Natural killer cell (primary cell): ENCODE data around the gene ATP7B. TPM values are rescaled to one million over a fixed set of nuclear protein-coding genes. Genes with fewer than 3 reads are reported as not detected.
"Not testable (repeated sequence)": the region's sequence is repeated elsewhere in the genome, so short reads cannot be mapped to it uniquely, and the experiment has no call there.

Source experiments
- ATAC-seq, 3 donors: fragments of 150-1000 bp in 2 of 3; fragments of 200-7000 bp in 1 of 3; cut with Tn5 transposase; 1 replicate in 1 of 3; 2 replicates in 2 of 3; pipeline ENCODE4 v1.10.0; 2021; ENCODE audit warnings: mild to moderate bottlenecking in 2 of 3, moderate library complexity in 2 of 3
- DNase-seq, 2 donors: peaks; one replicate each; pipeline versions ENCODE4 v3.0.0 to v3.0.0-alpha.2; 2013 to 2021; ENCODE audit warnings: mixed read lengths in 1 of 2
- H3K27ac ChIP-seq: one replicate; pipeline ENCODE4 v1.5.1; 2013; ENCODE audit warnings: mild to moderate bottlenecking, low read length
- H3K27me3 ChIP-seq: one replicate; pipeline ENCODE4 v1.6.1; 2013; ENCODE audit warnings: low read length; ENCODE audit not compliant: control insufficient read depth, insufficient read depth
- H3K36me3 ChIP-seq: one replicate; pipeline ENCODE4 v1.6.1; 2013; ENCODE audit warnings: low read length; ENCODE audit not compliant: control insufficient read depth, insufficient read depth
- H3K4me1 ChIP-seq: one replicate; pipeline ENCODE4 v1.6.1; 2013; ENCODE audit warnings: low read length; ENCODE audit not compliant: control insufficient read depth, insufficient read depth
- H3K4me3 ChIP-seq: one replicate; pipeline ENCODE4 v1.5.1; 2013; ENCODE audit warnings: low read length
- H3K9me3 ChIP-seq: one replicate; pipeline ENCODE4 v1.6.1; 2013; ENCODE audit warnings: low read length; ENCODE audit not compliant: control insufficient read depth, insufficient read depth
- H3K27ac Mint-ChIP-seq, 2 donors: one replicate each; pipeline ENCODE4 v1.8.0; 2022; ENCODE audit warnings: mild to moderate bottlenecking in 2 of 2, mixed read lengths in 2 of 2, moderate library complexity in 1 of 2
- H3K27me3 Mint-ChIP-seq, 2 donors: one replicate each; pipeline ENCODE4 v1.8.0; 2022; ENCODE audit warnings: low read depth in 2 of 2, mixed read lengths in 2 of 2
- H3K36me3 Mint-ChIP-seq: one replicate; pipeline ENCODE4 v1.8.0; 2022; ENCODE audit warnings: mixed read lengths
- H3K4me1 Mint-ChIP-seq, 2 donors: one replicate each; pipeline ENCODE4 v1.8.0; 2022; ENCODE audit warnings: mixed read lengths in 2 of 2
- H3K4me3 Mint-ChIP-seq: one replicate; pipeline ENCODE4 v1.8.0; 2022; ENCODE audit warnings: mild to moderate bottlenecking, moderate library complexity, mixed read lengths
- H3K9me3 Mint-ChIP-seq, 2 donors: one replicate each; pipeline ENCODE4 v1.8.0; 2022; ENCODE audit warnings: mixed read lengths in 2 of 2
- WGBS: methylation state at CpG from one replicate; pipeline ENCODE4 v1.1.7; 2013; ENCODE audit warnings: missing lambda C conversion rate; ENCODE audit not compliant: insufficient coverage; 5-methylcytosine and 5-hydroxymethylcytosine counted together
- intact Hi-C: fragments of 100-400 bp; cut with micrococcal nuclease; formaldehyde crosslinking; loops from one replicate; pipeline ENCODE4 v1.14.2; 2022
- total RNA-seq, 4 donors: library from RNA; stranded (reverse); fragments of 120-200 nt in 1 of 4; gene quantifications; one replicate each; pipeline versions ENCODE4 v1.2.3 to v1.2.4, GENCODE V29; 2013 to 2022
- TF ChIP-seq, protein P1 (sequence below): fragments of 200-600 bp; IDR thresholded peaks from one replicate; pipeline ENCODE4 v1.8.0; 2022; ENCODE audit warnings: antibody characterized with exemption

ATP7B gene
- total RNA-seq, 3 donors from 2014 or later (not counting 1 experiment from before 2014, with no cell fraction given) = 0.45 to 0.64 (median 0.58) TPM

DNA sequence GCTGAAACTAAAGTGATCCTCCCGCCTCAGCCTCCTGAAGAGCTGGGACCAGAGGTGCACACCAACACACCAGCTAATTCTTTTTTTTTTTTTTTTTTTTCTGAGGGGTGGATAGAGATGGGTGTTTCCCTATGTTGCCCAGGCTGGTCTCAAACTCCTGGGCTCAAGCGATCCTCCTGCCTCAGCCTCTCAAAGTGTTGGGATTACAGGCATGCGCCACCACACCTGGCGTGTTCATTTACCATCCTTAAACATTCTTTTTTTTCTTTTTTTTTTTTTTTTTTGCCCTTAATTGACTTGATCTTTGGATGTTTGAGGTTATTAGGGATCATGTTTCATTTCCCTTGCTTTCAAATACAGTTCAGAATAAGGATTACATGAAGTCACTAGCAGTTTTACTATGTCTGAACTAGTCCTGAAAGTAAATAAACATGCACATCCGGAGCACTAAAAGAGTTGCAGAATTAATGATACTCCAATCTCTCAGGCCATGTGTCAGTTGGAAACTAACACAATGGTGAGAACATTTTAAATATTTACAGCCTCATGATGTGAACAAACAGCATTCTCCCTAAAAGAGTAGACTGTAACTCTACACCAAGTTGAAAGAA, 23.5 kb upstream of the ATP7B start:
- no peak overlapping the region for H3K27ac Mint-ChIP-seq
- ATAC-seq = no peak

GRCh38 chr13:52033039-52033438, 21.8 kb upstream of the ATP7B start:
- Mint-ChIP-seq H3K27me3 (no peaks in the 10 kb centered on the region), H3K36me3 (peaks cover 14% of the 10 kb centered on the region), H3K4me3 (no peak overlapping the region), H3K4me1 (peaks cover 19 to 20% of the 10 kb centered on the region in 2 donors), H3K27ac (no peak overlapping the region), H3K9me3 (no peaks in the 10 kb centered on the region)
- no peaks in the 10 kb centered on the region for H3K9me3 ChIP-seq
- no peak overlapping the region for H3K27ac ChIP-seq
- ATAC-seq (no peak), DNase-seq (no peak)
- 74% methylated on average over 2 of the region's 2 CpGs for WGBS
- peaks cover 6% of the 10 kb centered on the region for H3K36me3 ChIP-seq
- no peak overlapping the region for H3K4me3 ChIP-seq
- no peaks in the 10 kb centered on the region for H3K4me1 ChIP-seq
- no peaks in the 10 kb centered on the region for H3K27me3 ChIP-seq
- intact Hi-C loops = no loop called here
- TF ChIP-seq, protein P1, sequence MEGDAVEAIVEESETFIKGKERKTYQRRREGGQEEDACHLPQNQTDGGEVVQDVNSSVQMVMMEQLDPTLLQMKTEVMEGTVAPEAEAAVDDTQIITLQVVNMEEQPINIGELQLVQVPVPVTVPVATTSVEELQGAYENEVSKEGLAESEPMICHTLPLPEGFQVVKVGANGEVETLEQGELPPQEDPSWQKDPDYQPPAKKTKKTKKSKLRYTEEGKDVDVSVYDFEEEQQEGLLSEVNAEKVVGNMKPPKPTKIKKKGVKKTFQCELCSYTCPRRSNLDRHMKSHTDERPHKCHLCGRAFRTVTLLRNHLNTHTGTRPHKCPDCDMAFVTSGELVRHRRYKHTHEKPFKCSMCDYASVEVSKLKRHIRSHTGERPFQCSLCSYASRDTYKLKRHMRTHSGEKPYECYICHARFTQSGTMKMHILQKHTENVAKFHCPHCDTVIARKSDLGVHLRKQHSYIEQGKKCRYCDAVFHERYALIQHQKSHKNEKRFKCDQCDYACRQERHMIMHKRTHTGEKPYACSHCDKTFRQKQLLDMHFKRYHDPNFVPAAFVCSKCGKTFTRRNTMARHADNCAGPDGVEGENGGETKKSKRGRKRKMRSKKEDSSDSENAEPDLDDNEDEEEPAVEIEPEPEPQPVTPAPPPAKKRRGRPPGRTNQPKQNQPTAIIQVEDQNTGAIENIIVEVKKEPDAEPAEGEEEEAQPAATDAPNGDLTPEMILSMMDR = no peak

More for the DNA sequence above, 23.5 kb upstream of the ATP7B start:
- H3K9me3 Mint-ChIP-seq = no peaks in the 10 kb centered on the region
- Histone ChIP-seq H3K27ac (no peak overlapping the region), H3K4me1 (no peaks in the 10 kb centered on the region), H3K27me3 (no peaks in the 10 kb centered on the region), H3K4me3 (no peak overlapping the region), H3K36me3 (no peaks in the 10 kb centered on the region), H3K9me3 (no peaks in the 10 kb centered on the region)
- no peak for DNase-seq
- H3K27me3 Mint-ChIP-seq = no peaks in the 10 kb centered on the region
- WGBS = 100% methylated on average over 1 of the region's 5 CpGs
- peaks cover 13 to 14% of the 10 kb centered on the region in 2 donors for H3K4me1 Mint-ChIP-seq
- TF ChIP-seq, protein P1 = no peak
- H3K36me3 Mint-ChIP-seq = no peaks in the 10 kb centered on the region
- H3K4me3 Mint-ChIP-seq = no peak overlapping the region
- intact Hi-C loops = no loop called here

- H3K9me3 Mint-ChIP-seq, H3K27me3 ChIP-seq, H3K4me3 ChIP-seq, ATAC-seq, H3K9me3 ChIP-seq, H3K27ac ChIP-seq, H3K27me3 Mint-ChIP-seq, H3K4me3 Mint-ChIP-seq, intact Hi-C loops, DNase-seq, H3K27ac Mint-ChIP-seq, H3K4me1 ChIP-seq: not testable (repeated sequence)
- peaks cover 32 to 39% of the 10 kb centered on the region in 2 donors for H3K4me1 Mint-ChIP-seq
- peaks cover 14% of the 10 kb centered on the region for H3K36me3 Mint-ChIP-seq
- peaks cover 15% of the 10 kb centered on the region for H3K36me3 ChIP-seq
- 98% methylated on average over 4 of the region's 6 CpGs for WGBS
Measured at GRCh38 chr13:52030401-52030800, 19.2 kb upstream of the ATP7B start.

GRCh38 chr13:52029569-52029968, 18.3 kb upstream of the ATP7B start:
- no peak overlapping the region for H3K4me3 ChIP-seq
- Mint-ChIP-seq H3K4me1 (peaks cover 38 to 44% of the 10 kb centered on the region in 2 donors), H3K4me3 (no peak overlapping the region), H3K27me3 (no peaks in the 10 kb centered on the region), H3K27ac (no peak overlapping the region), H3K36me3 (peaks cover 14% of the 10 kb centered on the region), H3K9me3 (no peaks in the 10 kb centered on the region)
- intact Hi-C loops = no loop called here
- WGBS = 99% methylated on average over 4 of the region's 4 CpGs
- no peaks in the 10 kb centered on the region for H3K4me1 ChIP-seq
- H3K36me3 ChIP-seq = peaks cover 22% of the 10 kb centered on the region
- H3K9me3 ChIP-seq = no peaks in the 10 kb centered on the region
- ATAC-seq = no peak
- H3K27me3 ChIP-seq = no peaks in the 10 kb centered on the region
- H3K27ac ChIP-seq = no peak overlapping the region
- no peak for DNase-seq
- TF ChIP-seq, protein P1 = no peak
